OCI-LY1 (cell line): ENCODE data around the gene NFIA.

Experiments used
- H2AFZ ChIP-seq: fragments of 200-600 bp; sonication (generic), shearing (Covaris generic); 2 replicates; pipeline ENCODE4 v1.6.0; 2014; ENCODE audit warnings: antibody characterized with exemption, mild to moderate bottlenecking, low read length
- H3F3A ChIP-seq: fragments of 200-600 bp; sonication (generic), shearing (Covaris generic); 2 replicates; pipeline ENCODE4 v1.6.0; 2014; ENCODE audit warnings: mild to moderate bottlenecking, antibody characterized with exemption, low read length, moderate library complexity; ENCODE audit not compliant: insufficient read depth
- H3K27ac ChIP-seq: fragments of 200-600 bp; sonication (generic); 2 replicates; pipeline ENCODE4 v1.5.1; 2014; ENCODE audit warnings: low read length, mixed run types, mild to moderate bottlenecking, low read depth; ENCODE audit not compliant: poor library complexity, severe bottlenecking
- H3K27me3 ChIP-seq: fragments of 200-600 bp; sonication (generic); 2 replicates; pipeline ENCODE4 v1.6.0; 2014; ENCODE audit warnings: antibody characterized with exemption, mild to moderate bottlenecking, low read length, moderate library complexity; ENCODE audit not compliant: insufficient read depth
- H3K36me3 ChIP-seq: fragments of 200-600 bp; sonication (generic); 2 replicates; pipeline ENCODE4 v1.6.1; 2014; ENCODE audit warnings: mild to moderate bottlenecking, antibody characterized with exemption, low read length, moderate library complexity, mixed read lengths; ENCODE audit not compliant: insufficient read depth
- H3K4me1 ChIP-seq: fragments of 200-600 bp; sonication (generic); 2 replicates; pipeline ENCODE4 v1.5.1; 2014; ENCODE audit warnings: mild to moderate bottlenecking, low read length, moderate library complexity; ENCODE audit not compliant: insufficient read depth, severe bottlenecking
- H3K4me2 ChIP-seq: fragments of 200-600 bp; sonication (generic), shearing (Covaris generic); 2 replicates; pipeline ENCODE4 v1.6.1; 2014; ENCODE audit warnings: low read length
- H3K4me3 ChIP-seq: fragments of 200-600 bp; sonication (generic); 2 replicates; pipeline ENCODE4 v1.5.1; 2014; ENCODE audit warnings: low read length, low read depth, mild to moderate bottlenecking, mixed read lengths; ENCODE audit not compliant: poor library complexity, severe bottlenecking
- H3K79me2 ChIP-seq: fragments of 200-600 bp; shearing (Covaris generic); 2 replicates; pipeline ENCODE4 v1.6.1; 2016; ENCODE audit warnings: mixed run types, low read length, mixed read lengths; ENCODE audit not compliant: insufficient read depth
- H3K9ac ChIP-seq: fragments of 200-600 bp; sonication (generic), shearing (Covaris generic); 2 replicates; pipeline ENCODE4 v1.6.1; 2014; ENCODE audit warnings: mild to moderate bottlenecking, low read length, mixed read lengths
- H3K9me2 ChIP-seq: fragments of 200-600 bp; sonication (generic), shearing (Covaris generic); 2 replicates; pipeline ENCODE4 v1.6.1; 2014; ENCODE audit warnings: low read depth, mild to moderate bottlenecking, low read length, mixed read lengths
- H3K9me3 ChIP-seq: fragments of 200-600 bp; shearing (Covaris generic); 2 replicates; pipeline ENCODE4 v1.6.1; 2014; ENCODE audit warnings: low read length, mixed read lengths
- H4K20me1 ChIP-seq: fragments of 200-600 bp; sonication (generic), shearing (Covaris generic); 2 replicates; pipeline ENCODE4 v1.6.0; 2016; ENCODE audit warnings: mild to moderate bottlenecking, low read length; ENCODE audit not compliant: insufficient read depth
- EZH2 ChIP-seq: fragments of 200-600 bp; sonication (generic), shearing (Covaris generic); IDR thresholded peaks from 2 replicates; pipeline ENCODE4 v1.8.0; 2017; ENCODE audit warnings: borderline replicate concordance, mixed run types, mild to moderate bottlenecking, antibody characterized with exemption, low read length, moderate library complexity, mixed read lengths
- TF ChIP-seq, protein P1 (sequence below): fragments of 200-600 bp; sonication (generic), shearing (Covaris generic); IDR thresholded peaks from 2 replicates; pipeline ENCODE4 v1.5.1; 2017; ENCODE audit warnings: mild to moderate bottlenecking, antibody characterized with exemption, low read length, moderate library complexity, mixed read lengths

The NFIA gene

DNA sequence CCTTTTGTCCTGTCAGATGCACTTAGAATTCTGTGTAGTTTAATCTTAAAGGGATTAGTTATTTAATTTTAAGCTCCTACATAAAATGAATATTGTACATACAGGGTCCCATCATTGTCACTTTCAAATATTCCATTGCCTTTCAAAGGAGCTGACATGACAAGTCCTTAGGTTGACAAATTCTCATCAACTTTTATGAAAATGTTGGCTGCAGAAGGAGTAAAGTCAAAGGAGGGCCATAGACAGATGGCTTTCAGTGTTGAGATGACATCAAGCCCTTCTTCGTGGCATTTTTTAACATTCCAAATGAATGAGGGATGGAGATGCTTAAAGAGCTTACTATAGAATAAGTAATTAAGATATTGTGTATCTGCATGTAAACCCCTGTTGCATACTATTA, 15.4 kb downstream of the NFIA start:
- Histone ChIP-seq H3K9me3 (no peaks in the 10 kb centered on the region), H3K9ac (no peak overlapping the region), H3K79me2 (peaks cover 69% of the 10 kb centered on the region), H3K27ac (no peak overlapping the region), H3K9me2 (no peaks in the 10 kb centered on the region), H3K36me3 (peaks cover 7% of the 10 kb centered on the region; the same call in 1 of the 2 replicates), H3K4me2 (no peak overlapping the region), H4K20me1 (no peaks in the 10 kb centered on the region), H3K4me1 (peaks cover 58% of the 10 kb centered on the region), H3K4me3 (no peak overlapping the region), H3K27me3 (no peaks in the 10 kb centered on the region), H3F3A (no peaks in the 10 kb centered on the region), H2AFZ (no peak overlapping the region)
- no peak for TF ChIP-seq EZH2
- TF ChIP-seq, protein P1, sequence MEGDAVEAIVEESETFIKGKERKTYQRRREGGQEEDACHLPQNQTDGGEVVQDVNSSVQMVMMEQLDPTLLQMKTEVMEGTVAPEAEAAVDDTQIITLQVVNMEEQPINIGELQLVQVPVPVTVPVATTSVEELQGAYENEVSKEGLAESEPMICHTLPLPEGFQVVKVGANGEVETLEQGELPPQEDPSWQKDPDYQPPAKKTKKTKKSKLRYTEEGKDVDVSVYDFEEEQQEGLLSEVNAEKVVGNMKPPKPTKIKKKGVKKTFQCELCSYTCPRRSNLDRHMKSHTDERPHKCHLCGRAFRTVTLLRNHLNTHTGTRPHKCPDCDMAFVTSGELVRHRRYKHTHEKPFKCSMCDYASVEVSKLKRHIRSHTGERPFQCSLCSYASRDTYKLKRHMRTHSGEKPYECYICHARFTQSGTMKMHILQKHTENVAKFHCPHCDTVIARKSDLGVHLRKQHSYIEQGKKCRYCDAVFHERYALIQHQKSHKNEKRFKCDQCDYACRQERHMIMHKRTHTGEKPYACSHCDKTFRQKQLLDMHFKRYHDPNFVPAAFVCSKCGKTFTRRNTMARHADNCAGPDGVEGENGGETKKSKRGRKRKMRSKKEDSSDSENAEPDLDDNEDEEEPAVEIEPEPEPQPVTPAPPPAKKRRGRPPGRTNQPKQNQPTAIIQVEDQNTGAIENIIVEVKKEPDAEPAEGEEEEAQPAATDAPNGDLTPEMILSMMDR: no peak

DNA sequence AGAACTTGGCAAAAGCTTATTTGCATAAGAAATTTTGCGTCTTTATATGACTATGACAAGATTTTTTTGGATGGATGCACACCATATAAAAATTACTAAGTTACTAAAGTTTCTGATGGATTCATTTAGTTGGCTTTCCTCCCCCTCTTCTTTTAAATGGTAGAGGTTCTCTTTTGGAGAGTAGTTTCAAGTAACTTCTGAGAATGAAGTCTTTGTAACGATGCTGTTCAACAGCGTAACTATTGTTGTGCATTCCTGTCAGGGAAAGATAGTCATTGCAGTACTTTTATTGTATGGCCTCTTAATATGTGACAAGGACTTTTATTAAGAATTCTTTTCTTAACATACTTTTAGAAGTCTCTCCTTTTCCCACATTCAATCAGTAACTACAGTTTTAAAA, 16.0 kb downstream of the NFIA start:
- no peak overlapping the region for H3K9ac ChIP-seq
- H3K27me3 ChIP-seq: no peaks in the 10 kb centered on the region
- no peak overlapping the region for H3K4me2 ChIP-seq
- no peaks in the 10 kb centered on the region for H4K20me1 ChIP-seq
- no peaks in the 10 kb centered on the region for H3F3A ChIP-seq
- no peak overlapping the region for H2AFZ ChIP-seq
- peaks cover 7% of the 10 kb centered on the region; the same call in 1 of the 2 replicates for H3K36me3 ChIP-seq
- H3K9me2 ChIP-seq: no peaks in the 10 kb centered on the region
- H3K4me3 ChIP-seq: no peak overlapping the region
- H3K79me2 ChIP-seq: peaks cover 69% of the 10 kb centered on the region
- H3K27ac ChIP-seq: no peak overlapping the region
- no peaks in the 10 kb centered on the region for H3K9me3 ChIP-seq
- H3K4me1 ChIP-seq: peaks cover 57% of the 10 kb centered on the region
- no peak for TF ChIP-seq EZH2
- TF ChIP-seq, protein P1: no peak

DNA sequence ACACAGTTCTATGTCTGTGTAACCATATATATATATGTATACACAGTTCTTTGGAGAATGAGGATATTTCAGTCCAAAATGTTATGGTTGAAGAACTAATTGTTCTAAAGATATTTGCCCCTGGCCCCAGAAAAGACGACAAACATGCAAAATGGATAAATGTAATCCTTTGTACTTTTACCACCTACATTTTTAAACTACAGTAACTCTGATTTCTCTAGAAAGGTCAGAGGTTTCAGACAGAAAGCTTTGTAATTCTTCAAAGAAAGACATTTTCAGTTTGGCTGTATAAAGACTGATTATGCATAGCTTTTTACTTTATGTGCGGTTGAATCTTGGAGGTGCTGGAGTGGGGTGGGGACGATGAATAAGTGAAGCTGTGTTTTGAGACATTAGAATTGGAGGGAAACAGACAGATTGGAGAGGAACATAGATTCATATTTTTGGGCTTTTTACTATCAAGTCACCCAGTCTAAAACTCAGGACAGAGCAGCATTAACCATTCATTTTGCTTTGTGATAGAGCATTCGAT, 16.6 kb downstream of the NFIA start:
- H3K27ac ChIP-seq: no peak overlapping the region
- no peaks in the 10 kb centered on the region for H3K9me2 ChIP-seq
- peaks cover 57% of the 10 kb centered on the region for H3K4me1 ChIP-seq
- no peaks in the 10 kb centered on the region for H3F3A ChIP-seq
- no peak overlapping the region for H3K4me3 ChIP-seq
- H2AFZ ChIP-seq: no peak overlapping the region
- H4K20me1 ChIP-seq: no peaks in the 10 kb centered on the region
- H3K9ac ChIP-seq: no peak overlapping the region
- TF ChIP-seq EZH2: no peak
- TF ChIP-seq, protein P1: no peak
- no peaks in the 10 kb centered on the region for H3K9me3 ChIP-seq
- peaks cover 69% of the 10 kb centered on the region for H3K79me2 ChIP-seq
- H3K4me2 ChIP-seq: no peak overlapping the region
- no peaks in the 10 kb centered on the region for H3K27me3 ChIP-seq
- H3K36me3 ChIP-seq: peaks cover 7% of the 10 kb centered on the region; the same call in 1 of the 2 replicates
